GM21737 (cell line): ENCODE results near the gene SLIT3.

Source experiments
- ATAC-seq: cut with Tn5 transposase; IDR thresholded peaks from one replicate; pipeline ENCODE4 v1.9.1; 2021; ENCODE audit warnings: mild to moderate bottlenecking, moderate library complexity; ENCODE audit not compliant: unreplicated experiment

SLIT3 gene

GRCh38 chr5:168844922-168845296 is 456.0 kb downstream of the SLIT3 start:
- ATAC-seq = no peak

GRCh38 chr5:168844016-168844921 is 456.7 kb downstream of the SLIT3 start:
- ATAC-seq = no peak

GRCh38 chr5:168843277-168844015 is 457.5 kb downstream of the SLIT3 start:
- no peak for ATAC-seq

GRCh38 chr5:168842571-168843205 is 458.3 kb downstream of the SLIT3 start:
- no peak for ATAC-seq

GRCh38 chr5:168837852-168838251 is 463.1 kb downstream of the SLIT3 start:
- no peak for ATAC-seq

- no peak for ATAC-seq
Observed at GRCh38 chr5:168836603-168837231, 464.2 kb downstream of the SLIT3 start.

- ATAC-seq = no peak
Observed at GRCh38 chr5:168833936-168834335, 467.0 kb downstream of the SLIT3 start.

GRCh38 chr5:168833383-168833782 is 467.6 kb downstream of the SLIT3 start:
- no peak for ATAC-seq

GRCh38 chr5:168832308-168832707 is 468.6 kb downstream of the SLIT3 start:
- no peak for ATAC-seq

GRCh38 chr5:168831383-168831782 is 469.6 kb downstream of the SLIT3 start:
- ATAC-seq = no peak

- no peak for ATAC-seq
Observed at GRCh38 chr5:168830833-168831232, 470.1 kb downstream of the SLIT3 start.

- no peak for ATAC-seq
Observed at GRCh38 chr5:168829922-168830417, 471.0 kb downstream of the SLIT3 start.

- no peak for ATAC-seq
Observed at GRCh38 chr5:168829044-168829443, 471.9 kb downstream of the SLIT3 start.

GRCh38 chr5:168827636-168828035 is 473.3 kb downstream of the SLIT3 start:
- ATAC-seq = no peak

GRCh38 chr5:168826246-168826725 is 474.7 kb downstream of the SLIT3 start:
- ATAC-seq = no peak

GRCh38 chr5:168822745-168823281 is 478.1 kb downstream of the SLIT3 start:
- ATAC-seq = no peak

- no peak for ATAC-seq
Observed at GRCh38 chr5:168822248-168822744, 478.6 kb downstream of the SLIT3 start.

- no peak for ATAC-seq
Observed at GRCh38 chr5:168820874-168821273, 480.1 kb downstream of the SLIT3 start.

GRCh38 chr5:168819004-168819621 is 481.8 kb downstream of the SLIT3 start:
- no peak for ATAC-seq

- no peak for ATAC-seq
Observed at GRCh38 chr5:168818558-168818957, 482.4 kb downstream of the SLIT3 start.
